Keratinocyte (primary cell): Measurements from ENCODE around the gene RPS26.

Experiments used
- CTCF ChIP-seq, 3 experiments: IDR thresholded peaks in 1 of 3; conservative IDR thresholded peaks in 1 of 3; optimal IDR thresholded peaks in 1 of 3; 2 replicates in 2 of 3; 3 replicates in 1 of 3; pipeline versions ENCODE3 to v1.5.1; 2011; ENCODE audit warnings: low read length in 3 of 3, mild to moderate bottlenecking in 3 of 3, moderate library complexity in 2 of 3, control low read depth in 1 of 3, inconsistent platforms in 1 of 3; ENCODE audit not compliant: insufficient read depth in 2 of 3; ENCODE audit errors: extremely low read depth in 1 of 3
- EZH2 ChIP-seq: IDR thresholded peaks from one replicate; pipeline ENCODE4 v1.6.1; 2012; ENCODE audit warnings: inconsistent platforms, mild to moderate bottlenecking, low read length, moderate library complexity

GRCh38 chr12:56007564-56008559 is 33.9 kb upstream of the RPS26 start:
- TF ChIP-seq CTCF (optimal IDR thresholded peaks at IDR 0.05 in 1 of 3, IDR thresholded peaks at IDR 0.05 in 1 of 3, conservative IDR thresholded peaks at IDR 0.05 in 1 of 3; ENCODE audit: extremely low read depth in 1 of 3, insufficient read depth in 2 of 3, low read length in 3 of 3) (no peak), EZH2 (no peak)
